H1 (cell line): ENCODE measurements around the gene RELN. TPM values are rescaled to one million over a fixed set of nuclear protein-coding genes. Genes with fewer than 3 reads are reported as not detected.

ENCODE experiments used
- CTCF ChIA-PET: fragments of 300-600 bp; sonication (Branson Sonifier 250); formaldehyde crosslinking; loops from one replicate; lab custom pipeline; 2021; ENCODE audit not compliant: partially characterized antibody; lab: Charles Lee
- POLR2A ChIA-PET: fragments of 300-600 bp; sonication (Branson Sonifier 250); formaldehyde crosslinking; loops from one replicate; lab custom pipeline; 2021; ENCODE audit warnings: inconsistent platforms; ENCODE audit not compliant: partially characterized antibody; lab: Charles Lee
- DNase-seq, 2 experiments: peaks; one replicate each; pipeline versions ENCODE4 v3.0.0 to v3.0.0-alpha.2; 2010 to 2022; ENCODE audit warnings: low spot score in 2 of 2, low read depth in 1 of 2, mixed read lengths in 1 of 2
- FAIRE-seq: peaks from 2 replicates; lab custom pipeline; 2011; peaks lifted over from hg19 to GRCh38; lab: Jason Lieb, UNC
- H2AFZ ChIP-seq: 2 replicates; pipeline ENCODE4 v1.8.1; 2012; ENCODE audit warnings: low read length, inconsistent platforms
- H2AK5ac ChIP-seq: 2 replicates; pipeline ENCODE4 v1.6.1; 2013; ENCODE audit warnings: low read depth, low read length
- H2BK120ac ChIP-seq: replicated peaks from 2 replicates; pipeline ENCODE3; 2013; ENCODE audit warnings: low read depth, low read length, inconsistent platforms
- H2BK12ac ChIP-seq: 2 replicates; pipeline ENCODE4 v1.6.1; 2013; ENCODE audit warnings: low read depth, low read length
- H2BK15ac ChIP-seq: 2 replicates; pipeline ENCODE4 v1.6.1; 2013; ENCODE audit warnings: low read length
- H2BK20ac ChIP-seq: 2 replicates; pipeline ENCODE4 v1.6.1; 2013; ENCODE audit warnings: low read length
- H2BK5ac ChIP-seq: 2 replicates; pipeline ENCODE4 v1.6.1; 2013; ENCODE audit warnings: low read depth, low read length
- H3K14ac ChIP-seq: 2 replicates; pipeline ENCODE4 v1.6.1; 2013; ENCODE audit warnings: inconsistent platforms; ENCODE audit not compliant: insufficient read length
- H3K18ac ChIP-seq: 2 replicates; pipeline ENCODE4 v1.6.1; 2013; ENCODE audit warnings: low read length; ENCODE audit errors: extremely low read depth
- H3K23ac ChIP-seq: 2 replicates; pipeline ENCODE4 v1.6.1; 2013; ENCODE audit warnings: inconsistent platforms; ENCODE audit not compliant: insufficient read length
- H3K23me2 ChIP-seq: 2 replicates; pipeline ENCODE4 v1.6.1; 2013; ENCODE audit warnings: low read depth, low read length
- H3K27ac ChIP-seq: 2 replicates; pipeline ENCODE4 v1.6.1; 2011; ENCODE audit warnings: low read depth, low read length, inconsistent platforms
- H3K27me3 ChIP-seq, 4 experiments: replicated peaks in 1 of 4; 1 replicate in 1 of 4; 2 replicates in 3 of 4; pipeline versions ENCODE4 v1.6.1 to v1.8.1; 2011 to 2013; ENCODE audit warnings: low read length in 3 of 4, mild to moderate bottlenecking in 3 of 4, inconsistent platforms in 2 of 4, mixed read lengths in 2 of 4, moderate library complexity in 1 of 4; ENCODE audit not compliant: control insufficient read depth in 3 of 4, insufficient read depth in 3 of 4; ENCODE audit errors: extremely low read depth in 1 of 4
- H3K36me3 ChIP-seq, 4 experiments: 2 replicates each; pipeline versions ENCODE4 v1.6.1 to v1.8.1; 2011 to 2013; ENCODE audit warnings: mild to moderate bottlenecking in 4 of 4, low read length in 3 of 4, moderate library complexity in 2 of 4, control low read depth in 1 of 4, inconsistent platforms in 1 of 4; ENCODE audit not compliant: insufficient read depth in 4 of 4, control insufficient read depth in 2 of 4
- H3K4ac ChIP-seq: replicated peaks from 2 replicates; pipeline ENCODE3; 2013; ENCODE audit warnings: low read length, low read depth, mixed read lengths, inconsistent platforms; ENCODE audit not compliant: insufficient read length
- H3K4me1 ChIP-seq, 4 experiments: replicated peaks in 1 of 4; 1 replicate in 1 of 4; 2 replicates in 3 of 4; pipeline versions ENCODE4 v1.6.1 to v1.8.1; 2011 to 2013; ENCODE audit warnings: low read length in 3 of 4, inconsistent platforms in 2 of 4, mixed read lengths in 1 of 4; ENCODE audit not compliant: insufficient read depth in 4 of 4, control insufficient read depth in 3 of 4
- H3K4me2 ChIP-seq, 2 experiments: 2 replicates each; pipeline versions ENCODE4 v1.6.1 to v1.8.1; 2011 to 2013; ENCODE audit warnings: low read depth in 2 of 2, low read length in 2 of 2, control low read depth in 1 of 2, inconsistent platforms in 1 of 2, mild to moderate bottlenecking in 1 of 2; ENCODE audit not compliant: insufficient read depth in 1 of 2
- H3K4me3 ChIP-seq, 4 experiments: fragments of 200-600, 300-600 bp in 1 of 4; sonication (generic), shearing (Covaris generic), sonication (Bioruptor Twin) in 1 of 4; 2 replicates each; pipeline versions ENCODE4 v1.5.1 to v1.8.1; 2011 to 2016; ENCODE audit warnings: low read length in 4 of 4, low read depth in 3 of 4, control low read depth in 2 of 4, inconsistent platforms in 2 of 4, mild to moderate bottlenecking in 2 of 4, mixed read lengths in 1 of 4, moderate library complexity in 1 of 4; ENCODE audit not compliant: insufficient read depth in 2 of 4; ENCODE audit errors: extremely low read depth in 1 of 4
- H3K56ac ChIP-seq: replicated peaks from 2 replicates; pipeline ENCODE3; 2013; ENCODE audit warnings: low read depth, mild to moderate bottlenecking, mixed read lengths, low read length, inconsistent platforms; ENCODE audit not compliant: insufficient read length
- H3K79me1 ChIP-seq: 2 replicates; pipeline ENCODE4 v1.6.1; 2013; ENCODE audit warnings: low read depth, low read length, control low read depth
- H3K79me2 ChIP-seq, 2 experiments: 2 replicates each; pipeline versions ENCODE4 v1.6.1 to v1.8.1; 2012 to 2013; ENCODE audit warnings: low read length in 2 of 2, mild to moderate bottlenecking in 2 of 2, inconsistent platforms in 1 of 2; ENCODE audit not compliant: insufficient read depth in 2 of 2, control insufficient read depth in 1 of 2
- H3K9ac ChIP-seq, 4 experiments: replicated peaks in 1 of 4; 1 replicate in 1 of 4; 2 replicates in 3 of 4; pipeline versions ENCODE4 v1.6.1 to v1.8.1; 2011 to 2013; ENCODE audit warnings: low read depth in 3 of 4, low read length in 3 of 4, control low read depth in 2 of 4, mild to moderate bottlenecking in 2 of 4, moderate library complexity in 2 of 4, inconsistent platforms in 1 of 4; ENCODE audit errors: extremely low read depth in 1 of 4
- H3K9me3 ChIP-seq, 2 experiments: 2 replicates each; pipeline versions ENCODE4 v1.6.1 to v1.8.1; 2012 to 2013; ENCODE audit warnings: mild to moderate bottlenecking in 2 of 2, moderate library complexity in 2 of 2, control low read depth in 1 of 2, inconsistent platforms in 1 of 2, low read depth in 1 of 2, low read length in 1 of 2, mixed read lengths in 1 of 2; ENCODE audit not compliant: insufficient read depth in 2 of 2
- H4K20me1 ChIP-seq, 2 experiments: replicated peaks in 1 of 2; 2 replicates each; pipeline versions ENCODE3 to v1.8.1; 2011 to 2013; ENCODE audit warnings: inconsistent platforms in 2 of 2, low read length in 2 of 2, mild to moderate bottlenecking in 1 of 2; ENCODE audit not compliant: insufficient read depth in 2 of 2, control insufficient read depth in 1 of 2
- H4K5ac ChIP-seq: 2 replicates; pipeline ENCODE4 v1.6.1; 2013; ENCODE audit warnings: low read length, low read depth, mixed read lengths, inconsistent platforms; ENCODE audit not compliant: insufficient read length
- H4K8ac ChIP-seq: 2 replicates; pipeline ENCODE4 v1.8.0; 2013; ENCODE audit warnings: mild to moderate bottlenecking, moderate library complexity, low read length, inconsistent platforms; ENCODE audit not compliant: insufficient read depth; ENCODE audit errors: extremely low read depth
- H4K91ac ChIP-seq: replicated peaks from 2 replicates; pipeline ENCODE3; 2013; ENCODE audit warnings: low read length, mixed read lengths, inconsistent platforms; ENCODE audit not compliant: insufficient read length
- CREB1 ChIP-seq: IDR thresholded peaks from 2 replicates; pipeline ENCODE4 v1.6.1; 2012; ENCODE audit warnings: inconsistent platforms
- CTBP2 ChIP-seq: IDR thresholded peaks from 2 replicates; pipeline ENCODE4 v1.7.0; 2011; ENCODE audit warnings: borderline replicate concordance, mild to moderate bottlenecking, moderate library complexity, mixed read lengths, low read length; ENCODE audit not compliant: insufficient read depth, insufficient read length
- EGR1 ChIP-seq: IDR thresholded peaks from 2 replicates; pipeline ENCODE4 v1.6.1; 2011; ENCODE audit warnings: low read depth, low read length, borderline replicate concordance
- JUN ChIP-seq: IDR thresholded peaks from 2 replicates; pipeline ENCODE4 v1.6.1; 2011; ENCODE audit warnings: low read depth, mild to moderate bottlenecking, improper control_type of control experiment, low read length
- MAFK ChIP-seq: IDR thresholded peaks from 2 replicates; pipeline ENCODE4 v1.6.1; 2012; ENCODE audit warnings: low read depth, mild to moderate bottlenecking, improper control_type of control experiment, low read length
- SP1 ChIP-seq: IDR thresholded peaks from 2 replicates; pipeline ENCODE4 v1.6.1; 2011; ENCODE audit warnings: low read depth, low read length
- WGBS, 2 experiments: shearing (Covaris generic) in 1 of 2; methylation state at CpG; one replicate each; pipeline versions ENCODE4 v1.1.6 to v1.1.7; 2013 to 2015; ENCODE audit warnings: low lambda C conversion rate in 2 of 2, mixed read lengths in 2 of 2, inconsistent platforms in 1 of 2, low coverage in 1 of 2, missing lambda C conversion rate in 1 of 2; ENCODE audit not compliant: insufficient replicate concordance in 2 of 2, insufficient coverage in 1 of 2, insufficient read length in 1 of 2; ENCODE audit errors: extremely low coverage in 1 of 2, missing lambda C conversion rate in 1 of 2; 5-methylcytosine and 5-hydroxymethylcytosine counted together
- polyA plus RNA-seq, 7 experiments: library from polyadenylated mRNA; depleted of rRNA in 3 of 7; stranded (reverse) in 5 of 7; unstranded in 2 of 7; fragments of >200 nt in 5 of 7; fragments of 200-250 nt in 2 of 7; gene quantifications; 1 replicate in 5 of 7; 2 replicates in 1 of 7; 4 replicates in 1 of 7; pipeline versions ENCODE4 v1.2.1 to v1.2.3, GENCODE V29; 2011 to 2013; ENCODE audit warnings: missing spikeins in 2 of 7, mixed read lengths in 2 of 7
- total RNA-seq: library from RNA; stranded (reverse); fragmentation: NEBNext Ultra II Directional; extraction: Animal tissue kit (Norgen Biotek cat#: 25700); gene quantifications from 2 replicates; pipeline ENCODE4 v1.2.1, GENCODE V29; 2021
- TF ChIP-seq, protein P1 (sequence below): IDR thresholded peaks from 2 replicates; pipeline ENCODE4 v1.6.1; 2011; ENCODE audit warnings: low read length, improper control_type of control experiment
- TF ChIP-seq, protein P2 (sequence below): IDR thresholded peaks from 2 replicates; pipeline ENCODE4 v1.6.1; 2011; ENCODE audit warnings: low read depth, mild to moderate bottlenecking, low read length; ENCODE audit not compliant: insufficient read depth
- TF ChIP-seq, protein P3 (sequence below): IDR thresholded peaks from 2 replicates; pipeline ENCODE4 v1.6.1; 2012; ENCODE audit warnings: inconsistent platforms

RELN gene
- total and polyA plus RNA-seq, 2 of the 8 experiments (the other 6 are each of a cell fraction or from before 2014, with no cell fraction given), result 0.03 to 0.07 TPM

DNA sequence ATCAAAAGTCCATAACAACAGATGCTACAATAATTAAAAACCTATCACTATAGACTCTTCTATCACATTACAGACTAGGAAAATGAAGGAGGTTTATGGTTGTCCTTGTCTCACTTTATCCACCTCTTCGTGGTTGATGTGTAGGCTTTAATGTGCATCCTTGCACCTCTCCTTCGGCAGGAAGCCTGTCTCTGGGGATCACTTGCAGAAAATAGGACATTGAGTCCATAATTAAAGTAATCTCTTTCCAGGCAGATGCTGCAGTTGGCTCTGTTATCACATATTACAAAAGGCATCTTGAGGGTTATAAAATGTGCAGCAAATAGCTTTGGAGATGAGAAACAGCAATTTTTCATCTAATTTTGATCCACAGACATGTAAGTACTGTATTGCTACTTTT lies 168.4 kb downstream of the RELN start:
- Histone ChIP-seq H3K4me1 (no peaks in the 10 kb centered on the region), H2AFZ (no peak overlapping the region), H2BK120ac (no peak overlapping the region), H2BK12ac (no peak overlapping the region), H3K4me2 (no peak overlapping the region), H4K8ac (no peak overlapping the region), H2BK5ac (no peak overlapping the region), H3K23me2 (no peaks in the 10 kb centered on the region), H3K9ac (no peak overlapping the region), H2AK5ac (no peak overlapping the region), H2BK15ac (no peak overlapping the region), H4K5ac (no peak overlapping the region), H3K36me3 (no peaks in the 10 kb centered on the region), H2BK20ac (no peak overlapping the region), H3K4me3 (no peak overlapping the region), H4K20me1 (no peaks in the 10 kb centered on the region), H3K23ac (no peak overlapping the region), H3K79me1 (no peaks in the 10 kb centered on the region), H3K14ac (no peak overlapping the region), H3K56ac (no peak overlapping the region), H3K18ac (no peak overlapping the region), H3K27ac (no peak overlapping the region), H3K9me3 (no peaks in the 10 kb centered on the region), H3K27me3 (no peaks in the 10 kb centered on the region), H3K4ac (no peak overlapping the region), H4K91ac (no peak overlapping the region), H3K79me2 (no peaks in the 10 kb centered on the region)
- 97% methylated on average over 2 of the region's 2 CpGs; no CpG with 5 or more reads in 1 of the 2 experiments for WGBS, 2 experiments
- POLR2A ChIA-PET, result no interaction called here
- FAIRE-seq, result no peak
- no peak for DNase-seq
- CTCF ChIA-PET, result no interaction called here
- TF ChIP-seq EGR1 (no peak), JUN (no peak), SP1 (no peak), MAFK (no peak), CTBP2 (no peak), CREB1 (no peak)
- TF ChIP-seq, protein P1, sequence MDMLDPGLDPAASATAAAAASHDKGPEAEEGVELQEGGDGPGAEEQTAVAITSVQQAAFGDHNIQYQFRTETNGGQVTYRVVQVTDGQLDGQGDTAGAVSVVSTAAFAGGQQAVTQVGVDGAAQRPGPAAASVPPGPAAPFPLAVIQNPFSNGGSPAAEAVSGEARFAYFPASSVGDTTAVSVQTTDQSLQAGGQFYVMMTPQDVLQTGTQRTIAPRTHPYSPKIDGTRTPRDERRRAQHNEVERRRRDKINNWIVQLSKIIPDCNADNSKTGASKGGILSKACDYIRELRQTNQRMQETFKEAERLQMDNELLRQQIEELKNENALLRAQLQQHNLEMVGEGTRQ, result no peak
- TF ChIP-seq, protein P2, sequence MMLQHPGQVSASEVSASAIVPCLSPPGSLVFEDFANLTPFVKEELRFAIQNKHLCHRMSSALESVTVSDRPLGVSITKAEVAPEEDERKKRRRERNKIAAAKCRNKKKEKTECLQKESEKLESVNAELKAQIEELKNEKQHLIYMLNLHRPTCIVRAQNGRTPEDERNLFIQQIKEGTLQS, result no peak
- TF ChIP-seq, protein P3, sequence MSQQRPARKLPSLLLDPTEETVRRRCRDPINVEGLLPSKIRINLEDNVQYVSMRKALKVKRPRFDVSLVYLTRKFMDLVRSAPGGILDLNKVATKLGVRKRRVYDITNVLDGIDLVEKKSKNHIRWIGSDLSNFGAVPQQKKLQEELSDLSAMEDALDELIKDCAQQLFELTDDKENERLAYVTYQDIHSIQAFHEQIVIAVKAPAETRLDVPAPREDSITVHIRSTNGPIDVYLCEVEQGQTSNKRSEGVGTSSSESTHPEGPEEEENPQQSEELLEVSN, result no peak
